Neuronal stem cell (in vitro differentiated cells): ENCODE results near the gene TOMM70.
"Not testable (repeated sequence)": the region's sequence is repeated elsewhere in the genome, so short reads cannot be mapped to it uniquely, and the experiment has no call there.

Experiments
- DNase-seq: peaks from one replicate; pipeline ENCODE4 v3.0.0-alpha.2; 2013; ENCODE audit warnings: low spot score
- H2AFZ ChIP-seq: one replicate; pipeline ENCODE4 v1.6.1; 2013; ENCODE audit warnings: mild to moderate bottlenecking, low read length, inconsistent platforms
- H2AK5ac ChIP-seq: 2 replicates; pipeline ENCODE4 v1.6.1; 2013; ENCODE audit warnings: low read depth, mild to moderate bottlenecking, inconsistent platforms, low read length, moderate library complexity, mixed read lengths
- H2BK120ac ChIP-seq: 2 replicates; pipeline ENCODE4 v1.6.1; 2013; ENCODE audit warnings: low read depth, mild to moderate bottlenecking, inconsistent platforms, low read length, moderate library complexity, mixed read lengths
- H2BK12ac ChIP-seq: one replicate; pipeline ENCODE4 v1.6.1; 2013; ENCODE audit warnings: low read length, inconsistent platforms
- H2BK15ac ChIP-seq: 2 replicates; pipeline ENCODE4 v1.6.1; 2013; ENCODE audit warnings: mild to moderate bottlenecking, low read length, inconsistent platforms, mixed read lengths
- H2BK5ac ChIP-seq: one replicate; pipeline ENCODE4 v1.6.1; 2013; ENCODE audit warnings: inconsistent platforms, mild to moderate bottlenecking, low read length, moderate library complexity
- H3K14ac ChIP-seq: one replicate; pipeline ENCODE4 v1.6.1; 2013; ENCODE audit warnings: low read length, inconsistent platforms
- H3K18ac ChIP-seq: 2 replicates; pipeline ENCODE4 v1.6.1; 2013; ENCODE audit warnings: low read length, inconsistent platforms
- H3K23ac ChIP-seq: 2 replicates; pipeline ENCODE4 v1.6.1; 2013; ENCODE audit warnings: low read depth, mild to moderate bottlenecking, mixed read lengths, low read length, inconsistent platforms; ENCODE audit not compliant: poor library complexity
- H3K27ac ChIP-seq: replicated peaks from 3 replicates; pipeline ENCODE4 v1.5.1; 2013; ENCODE audit warnings: low read length, inconsistent platforms
- H3K27me3 ChIP-seq, 3 experiments: 2 replicates each; pipeline ENCODE4 v1.6.1; 2013; ENCODE audit warnings: low read length in 3 of 3, mild to moderate bottlenecking in 2 of 3, inconsistent platforms in 1 of 3, low read depth in 1 of 3, mixed read lengths in 1 of 3, moderate library complexity in 1 of 3; ENCODE audit not compliant: control insufficient read depth in 3 of 3, insufficient read depth in 3 of 3
- H3K36me3 ChIP-seq, 2 donors: replicated peaks in 1 of 2; 2 replicates each; pipeline ENCODE4 v1.6.1; 2013; ENCODE audit warnings: low read length in 2 of 2; ENCODE audit not compliant: control insufficient read depth in 2 of 2, insufficient read depth in 2 of 2
- H3K4ac ChIP-seq: 2 replicates; pipeline ENCODE4 v1.6.1; 2013; ENCODE audit warnings: inconsistent platforms, mild to moderate bottlenecking, low read length, moderate library complexity
- H3K4me1 ChIP-seq, 2 donors: 1 replicate in 1 of 2; 2 replicates in 1 of 2; pipeline ENCODE4 v1.6.1; 2013; ENCODE audit warnings: low read length in 2 of 2, low read depth in 1 of 2; ENCODE audit not compliant: control insufficient read depth in 2 of 2, insufficient read depth in 1 of 2
- H3K4me2 ChIP-seq: one replicate; pipeline ENCODE4 v1.6.1; 2013; ENCODE audit warnings: mild to moderate bottlenecking, low read length, inconsistent platforms; ENCODE audit not compliant: insufficient read depth, poor library complexity, severe bottlenecking
- H3K4me3 ChIP-seq, 2 donors: 2 replicates each; pipeline ENCODE4 v1.5.1; 2013; ENCODE audit warnings: low read length in 2 of 2, mild to moderate bottlenecking in 2 of 2, inconsistent platforms in 1 of 2, moderate library complexity in 1 of 2
- H3K79me1 ChIP-seq: one replicate; pipeline ENCODE4 v1.6.1; 2013; ENCODE audit warnings: low read depth, mild to moderate bottlenecking, inconsistent platforms, low read length, moderate library complexity
- H3K9ac ChIP-seq: one replicate; pipeline ENCODE4 v1.6.1; 2013; ENCODE audit warnings: mild to moderate bottlenecking, low read depth, low read length, inconsistent platforms; ENCODE audit not compliant: poor library complexity
- H3K9me3 ChIP-seq, 2 donors: replicated peaks in 1 of 2; 2 replicates each; pipeline versions ENCODE3 to v1.6.1; 2013; ENCODE audit warnings: low read length in 2 of 2, mild to moderate bottlenecking in 2 of 2, inconsistent platforms in 1 of 2, low read depth in 1 of 2, mixed read lengths in 1 of 2, moderate library complexity in 1 of 2; ENCODE audit not compliant: control insufficient read depth in 2 of 2, insufficient read depth in 1 of 2
- H4K8ac ChIP-seq: one replicate; pipeline ENCODE4 v1.6.1; 2013; ENCODE audit warnings: low read depth, mild to moderate bottlenecking, inconsistent platforms, low read length, moderate library complexity
- H4K91ac ChIP-seq: one replicate; pipeline ENCODE4 v1.6.1; 2013; ENCODE audit warnings: low read length, low read depth, mild to moderate bottlenecking, inconsistent platforms; ENCODE audit not compliant: poor library complexity
- WGBS, 2 donors: extraction: QIAGEN DNeasy Blood & Tissue Kit; methylation state at CpG; one replicate each; pipeline ENCODE4 v1.1.7; 2013; ENCODE audit warnings: missing lambda C conversion rate in 2 of 2, mixed read lengths in 1 of 2; ENCODE audit not compliant: insufficient read length in 2 of 2, insufficient replicate concordance in 1 of 2; ENCODE audit errors: extremely low coverage in 2 of 2; 5-methylcytosine and 5-hydroxymethylcytosine counted together

The TOMM70 gene

GRCh38 chr3:100351770-100352169, 49.1 kb downstream of the TOMM70 start:
- H2AFZ ChIP-seq, H3K27me3 ChIP-seq, H3K9me3 ChIP-seq, H3K14ac ChIP-seq, H3K4ac ChIP-seq, H2BK15ac ChIP-seq, H3K9ac ChIP-seq, H3K27ac ChIP-seq, H3K18ac ChIP-seq, H2BK5ac ChIP-seq, H3K23ac ChIP-seq, H4K91ac ChIP-seq, DNase-seq, H2AK5ac ChIP-seq, H3K4me2 ChIP-seq, H3K4me3 ChIP-seq, H2BK12ac ChIP-seq, H2BK120ac ChIP-seq, H4K8ac ChIP-seq, H3K4me1 ChIP-seq, H3K79me1 ChIP-seq: not testable (repeated sequence)
- no CpG with 5 or more reads among the region's 2 CpGs for WGBS, 2 donors
- H3K36me3 ChIP-seq: peaks cover 13 to 70% of the 10 kb centered on the region in 2 donors

- Histone ChIP-seq H2BK15ac (no peak overlapping the region), H3K4me2 (no peak overlapping the region), H3K9ac (no peak overlapping the region), H3K27ac (no peak overlapping the region), H3K79me1 (no peaks in the 10 kb centered on the region), H4K91ac (no peak overlapping the region), H3K9me3 (peaks cover 2% of the 10 kb centered on the region in 2 donors), H2AFZ (no peak overlapping the region), H2BK120ac (no peak overlapping the region), H3K14ac (no peak overlapping the region), H3K18ac (no peak overlapping the region), H3K4me1 (no peaks in the 10 kb centered on the region), H3K27me3 (no peaks in the 10 kb centered on the region), H4K8ac (no peak overlapping the region), H2AK5ac (no peak overlapping the region), H3K4ac (no peak overlapping the region), H3K36me3 (peaks cover 12 to 67% of the 10 kb centered on the region in 2 donors), H3K23ac (no peak overlapping the region), H3K4me3 (no peak overlapping the region), H2BK5ac (no peak overlapping the region), H2BK12ac (no peak overlapping the region)
- no peak for DNase-seq
- no CpG with 5 or more reads among the region's 5 CpGs for WGBS, 2 donors
Measured at GRCh38 chr3:100348727-100349126, 52.2 kb downstream of the TOMM70 start.

- no peak overlapping the region for H3K27ac ChIP-seq
- no peak overlapping the region for H2BK120ac ChIP-seq
- no peak overlapping the region for H2BK12ac ChIP-seq
- no peak overlapping the region for H3K14ac ChIP-seq
- no peak overlapping the region for H3K9ac ChIP-seq
- no peak overlapping the region for H2BK5ac ChIP-seq
- no peak overlapping the region for H2AFZ ChIP-seq
- peaks cover 0 to under 1% of the 10 kb centered on the region in 2 donors for H3K4me1 ChIP-seq
- no peak overlapping the region for H2AK5ac ChIP-seq
- H3K4ac ChIP-seq: no peak overlapping the region
- H3K9me3 ChIP-seq: peaks cover 0 to 12% of the 10 kb centered on the region in 2 donors
- no peak overlapping the region for H3K4me3 ChIP-seq
- H3K23ac ChIP-seq: no peak overlapping the region
- peaks cover 2 to 58% of the 10 kb centered on the region in 2 donors for H3K36me3 ChIP-seq
- H3K4me2 ChIP-seq: no peak overlapping the region
- no peak overlapping the region for H4K8ac ChIP-seq
- WGBS, 2 donors: no CpG with 5 or more reads among the region's 1 CpG
- no peak overlapping the region for H2BK15ac ChIP-seq
- no peak overlapping the region for H4K91ac ChIP-seq
- no peaks in the 10 kb centered on the region for H3K79me1 ChIP-seq
- H3K18ac ChIP-seq: no peak overlapping the region
- DNase-seq: no peak
- no peaks in the 10 kb centered on the region for H3K27me3 ChIP-seq
Measured at GRCh38 chr3:100340527-100340926, 60.4 kb downstream of the TOMM70 start.

GRCh38 chr3:100339786-100340185, 61.1 kb downstream of the TOMM70 start:
- no peak overlapping the region for H2BK120ac ChIP-seq
- no peak overlapping the region for H3K4ac ChIP-seq
- no peak overlapping the region for H4K91ac ChIP-seq
- no peak overlapping the region for H3K9ac ChIP-seq
- no CpG with 5 or more reads among the region's 5 CpGs for WGBS, 2 donors
- H2BK15ac ChIP-seq: no peak overlapping the region
- H3K9me3 ChIP-seq: peaks cover 0 to 12% of the 10 kb centered on the region in 2 donors
- H3K4me3 ChIP-seq: no peak overlapping the region
- no peak overlapping the region for H3K18ac ChIP-seq
- no peak overlapping the region for H3K14ac ChIP-seq
- H2AK5ac ChIP-seq: no peak overlapping the region
- no peak overlapping the region for H3K27ac ChIP-seq
- no peak overlapping the region for H2BK12ac ChIP-seq
- H3K79me1 ChIP-seq: no peaks in the 10 kb centered on the region
- H2BK5ac ChIP-seq: no peak overlapping the region
- H3K4me2 ChIP-seq: no peak overlapping the region
- no peaks in the 10 kb centered on the region for H3K27me3 ChIP-seq
- peaks cover 0 to 3% of the 10 kb centered on the region in 2 donors for H3K4me1 ChIP-seq
- no peak overlapping the region for H3K23ac ChIP-seq
- no peak for DNase-seq
- no peak overlapping the region for H4K8ac ChIP-seq
- peaks cover 0 to 54% of the 10 kb centered on the region in 2 donors for H3K36me3 ChIP-seq
- no peak overlapping the region for H2AFZ ChIP-seq
